Measurements from ENCODE around the gene PRM2. TPM values are rescaled to one million over a fixed set of nuclear protein-coding genes. Genes with fewer than 3 reads are reported as not detected.

PRM2 gene
- total RNA-seq, 3 donors from 2014 or later: not detected

- Histone ChIP-seq H3K9me3 (no peaks in the 10 kb centered on the region), H3K27me3 (no peaks in the 10 kb centered on the region), H3K27ac (no peak overlapping the region), H3K36me3 (no peaks in the 10 kb centered on the region), H3K4me3 (no peak overlapping the region), H3K4me1 (peaks cover 0 to 8% of the 10 kb centered on the region in 2 donors)
- TF ChIP-seq CTCF (IDR thresholded peaks at IDR 0.05) (no peak), POLR2A (IDR thresholded peaks at IDR 0.05) (no peak), POLR2AphosphoS5 (IDR thresholded peaks at IDR 0.05) (no peak)
- intact Hi-C loops (cut with DNase I; ENCODE audit: low total_unique reads): no loop called here
- DNase-seq (ENCODE audit: low spot score in 2 of 2): no peak
Observed at GRCh38 chr16:11260596-11260966, 15.7 kb downstream of the PRM2 start.

DNA sequence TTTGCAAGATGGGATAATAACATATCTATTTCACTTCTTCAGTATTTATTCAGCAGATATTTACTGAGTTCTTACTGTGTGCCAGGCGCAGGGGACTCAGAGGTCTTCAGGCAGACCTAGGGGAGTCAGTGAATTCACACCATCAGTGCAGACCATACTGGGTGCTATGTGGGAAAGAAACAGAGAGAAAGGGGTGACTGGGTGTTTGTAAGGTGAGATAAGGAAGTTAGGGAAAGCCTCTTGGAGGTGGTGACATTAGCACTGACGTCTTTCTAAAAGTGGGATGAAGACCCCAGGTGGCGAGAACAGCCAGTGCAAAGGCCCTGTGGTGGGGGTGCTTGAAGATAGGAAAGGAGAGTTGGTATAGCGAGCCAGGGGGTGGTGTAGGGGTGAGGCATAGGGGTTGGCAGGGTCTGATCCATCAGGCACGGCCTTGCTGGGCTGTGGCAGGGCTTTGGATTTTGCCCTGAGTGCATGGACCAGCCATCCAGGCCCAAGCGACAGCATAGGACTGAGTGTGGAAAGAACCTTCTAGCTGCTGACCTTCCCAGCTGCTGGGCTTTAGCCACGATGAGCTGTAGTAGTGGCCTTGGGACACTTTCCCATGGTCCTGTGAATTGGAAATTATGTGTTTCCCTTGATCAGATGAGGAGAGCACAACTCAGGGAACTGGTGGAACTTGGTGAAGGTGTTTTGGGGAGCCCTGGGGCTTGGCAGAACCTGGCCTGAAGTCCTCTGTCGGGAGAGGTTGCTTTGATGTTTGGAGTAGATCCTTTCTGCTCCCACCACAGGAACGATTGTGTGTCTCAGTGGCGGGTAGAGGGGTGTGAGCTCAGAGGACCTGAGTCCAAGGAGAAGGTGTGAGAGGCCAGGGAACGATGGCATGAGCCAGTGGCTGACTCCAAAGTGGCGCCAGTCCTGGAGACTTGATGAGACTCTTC is 16.4 kb downstream of the PRM2 start:
- H3K27me3 ChIP-seq: no peaks in the 10 kb centered on the region
- no peaks in the 10 kb centered on the region for H3K9me3 ChIP-seq
- H3K4me3 ChIP-seq: no peak overlapping the region
- peaks cover 2 to 8% of the 10 kb centered on the region in 2 donors for H3K4me1 ChIP-seq
- H3K36me3 ChIP-seq: no peaks in the 10 kb centered on the region
- TF ChIP-seq POLR2A (IDR thresholded peaks at IDR 0.05) (no peak), POLR2AphosphoS5 (IDR thresholded peaks at IDR 0.05) (no peak), CTCF (IDR thresholded peaks at IDR 0.05) (no peak)
- H3K27ac ChIP-seq: no peak overlapping the region
- intact Hi-C loops (cut with DNase I; ENCODE audit: low total_unique reads): loop anchor here (5.0 kb wide), 1 partner anchor 288 kb away; no protein-coding TSS in a partner anchor
- no peak for DNase-seq (ENCODE audit: low spot score in 2 of 2)

GRCh38 chr16:11258553-11259492 is 17.5 kb downstream of the PRM2 start:
- H3K27ac ChIP-seq: peak overlapping the region; percentile 27 to 59
- H3K36me3 ChIP-seq: no peaks in the 10 kb centered on the region
- H3K27me3 ChIP-seq: no peaks in the 10 kb centered on the region
- peak; percentile 60 to 66 for DNase-seq (ENCODE audit: low spot score in 2 of 2)
- intact Hi-C loops (cut with DNase I; ENCODE audit: low total_unique reads): loop anchor here (5.0 kb wide), 1 partner anchor 287 kb away; no protein-coding TSS in a partner anchor
- H3K4me1 ChIP-seq: peaks cover 2 to 8% of the 10 kb centered on the region in 2 donors
- TF ChIP-seq CTCF (IDR thresholded peaks at IDR 0.05): no peak
- no peak for TF ChIP-seq POLR2AphosphoS5 (IDR thresholded peaks at IDR 0.05)
- no peak for TF ChIP-seq POLR2A (IDR thresholded peaks at IDR 0.05)
- no peaks in the 10 kb centered on the region for H3K9me3 ChIP-seq
- peak overlapping the region in 2 of 3 donors; percentile 12 to 17 for H3K4me3 ChIP-seq

DNA sequence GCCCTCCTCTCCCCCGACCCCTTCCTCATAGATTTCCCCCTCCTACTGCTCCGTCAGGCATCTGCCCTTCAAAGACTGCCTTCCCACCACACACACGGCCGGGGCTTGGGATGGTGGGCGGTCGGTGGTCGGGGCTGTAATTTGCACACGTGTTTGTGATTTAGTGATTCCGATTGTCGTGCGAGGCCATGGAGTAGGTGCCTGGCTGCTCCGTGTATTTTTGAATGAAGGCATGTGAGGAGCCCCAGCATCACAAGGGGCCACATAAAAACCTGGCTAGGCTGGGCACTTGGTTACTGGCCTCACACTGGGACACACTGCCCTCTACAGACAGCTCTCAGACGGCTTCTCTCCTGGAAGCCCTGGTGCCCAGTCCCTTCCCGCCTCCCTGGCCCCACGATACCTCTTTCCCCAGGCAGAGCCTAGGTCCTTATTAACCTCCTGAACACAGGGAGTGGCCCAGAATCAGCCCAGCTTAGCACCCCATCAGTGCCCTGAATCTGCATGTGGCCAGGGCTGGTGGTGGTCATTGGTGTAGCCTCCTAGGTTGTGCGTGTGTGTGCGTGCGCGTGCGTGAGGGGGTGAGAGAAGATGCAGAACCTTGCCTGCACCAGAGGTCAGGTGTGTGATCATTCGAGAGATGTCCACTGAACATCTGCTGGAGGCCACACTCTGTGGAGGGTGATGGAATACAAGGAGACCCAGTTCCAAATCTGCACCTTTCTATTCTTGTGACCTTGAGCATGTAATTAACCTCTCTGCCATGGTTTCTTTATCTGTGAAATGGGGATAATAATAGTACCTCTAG is 18.9 kb downstream of the PRM2 start:
- no peaks in the 10 kb centered on the region for H3K9me3 ChIP-seq
- H3K4me3 ChIP-seq: peak overlapping the region; percentile 68 to 94 (median 84)
- DNase-seq (ENCODE audit: low spot score in 2 of 2): peak; percentile 72 to 75
- H3K36me3 ChIP-seq: no peaks in the 10 kb centered on the region
- TF ChIP-seq POLR2AphosphoS5 (IDR thresholded peaks at IDR 0.05) (peak in 1 of 3 donors; percentile 22), CTCF (IDR thresholded peaks at IDR 0.05) (peak; percentile 7 to 77 (median 64)), POLR2A (IDR thresholded peaks at IDR 0.05) (no peak)
- peaks cover 2 to 8% of the 10 kb centered on the region in 2 donors for H3K4me1 ChIP-seq
- no peaks in the 10 kb centered on the region for H3K27me3 ChIP-seq
- intact Hi-C loops (cut with DNase I; ENCODE audit: low total_unique reads): loop anchor here (5.0 kb wide), 1 partner anchor 285 kb away; no protein-coding TSS in a partner anchor
- peak overlapping the region; percentile 98 to 99 for H3K27ac ChIP-seq

All from breast epithelium (tissue), 4 donors.